Pancreas (tissue), 10 donors: Measurements from ENCODE around the gene RESP18. TPM values are rescaled to one million over a fixed set of nuclear protein-coding genes. Genes with fewer than 3 reads are reported as not detected.

Source experiments
- ATAC-seq, 4 donors: fragments of 200-7000 bp; cut with Tn5 transposase; one replicate each; pipeline versions ENCODE4 v1.8.0 to v1.9.1; 2020; ENCODE audit warnings: mild to moderate bottlenecking in 4 of 4, moderate library complexity in 4 of 4
- DNase-seq, 6 donors: peaks; one replicate each; pipeline ENCODE4 v3.0.0-alpha.2; 2020
- FAIRE-seq: peaks from 2 replicates; lab custom pipeline; 2012; peaks lifted over from hg19 to GRCh38; lab: Jason Lieb, UNC
- H3K27ac ChIP-seq, 4 donors: fragments of 200-600 bp; sonication (generic); 1 replicate in 3 of 4; 2 replicates in 1 of 4; pipeline versions ENCODE4 v1.5.0 to v1.8.0; 2020
- H3K27me3 ChIP-seq, 4 donors: fragments of 200-600 bp; one replicate each; pipeline ENCODE4 v1.8.0; 2021
- H3K36me3 ChIP-seq, 3 donors: fragments of 200-600 bp; sonication (generic) in 1 of 3; one replicate each; pipeline versions ENCODE4 v1.5.0 to v1.8.0; 2020 to 2021
- H3K4me1 ChIP-seq, 3 donors: fragments of 200-600 bp; one replicate each; pipeline ENCODE4 v1.8.0; 2021
- H3K4me3 ChIP-seq, 4 donors: fragments of 200-600 bp; sonication (generic) in 2 of 4; one replicate each; pipeline versions ENCODE4 v1.5.0 to v1.8.0; 2020 to 2021
- H3K9me3 ChIP-seq, 4 donors: fragments of 200-600 bp; one replicate each; pipeline ENCODE4 v1.8.0; 2021
- CTCF ChIP-seq, 4 donors: fragments of 200-600 bp; sonication (generic) in 3 of 4; IDR thresholded peaks; one replicate each; pipeline versions ENCODE4 v1.5.0 to v1.8.0; 2021; ENCODE audit warnings: antibody characterized with exemption in 4 of 4
- WGBS, 2 donors: extraction: QIAGEN DNeasy Blood & Tissue Kit; methylation state at CpG; one replicate each; pipeline ENCODE4 v1.1.7; 2013; 5-methylcytosine and 5-hydroxymethylcytosine counted together
- intact Hi-C, 3 donors: fragments of 100-400 bp; cut with DNase I; formaldehyde crosslinking; loops; one replicate each; pipeline versions ENCODE4 v1.11.1 to v1.14.2; 2022
- polyA plus RNA-seq, 2 donors: library from polyadenylated mRNA; stranded (reverse); fragments of 200-250 nt; gene quantifications; one replicate each; pipeline ENCODE4 v1.2.3, GENCODE V29; 2013
- total RNA-seq, 6 donors: library from RNA; stranded (reverse); fragmentation: NEBNext Ultra II Directional in 4 of 6; extraction: Animal tissue kit (Norgen Biotek cat#: 25700) in 4 of 6; gene quantifications; one replicate each; pipeline versions ENCODE4 v1.2.1 to v1.2.4, GENCODE V29; 2021 to 2023
- donor health status: healthy with polysubstance abuse.
- donor health status: DM: no; HTN: no; CAD: no; lungs with moderate emphysema.
- donor health status: DM: no; HTN: no; CAD: no.
- donor health status: control.
- donor health status: control.
- donor health status: Bipolar disorder and iron deficiency.
- donor health status: DM: yes; HTN: yes; CAD: no.
- donor health status: DM: no; HTN: no; CAD: no.
- donor health status: DM: no; HTN: no; CAD: no.
- donor health status: DM: yes; HTN: yes; CAD: no.

Gene RESP18
- total and polyA plus RNA-seq, 8 donors, result 0.16 TPM; not detected in 7

DNA sequence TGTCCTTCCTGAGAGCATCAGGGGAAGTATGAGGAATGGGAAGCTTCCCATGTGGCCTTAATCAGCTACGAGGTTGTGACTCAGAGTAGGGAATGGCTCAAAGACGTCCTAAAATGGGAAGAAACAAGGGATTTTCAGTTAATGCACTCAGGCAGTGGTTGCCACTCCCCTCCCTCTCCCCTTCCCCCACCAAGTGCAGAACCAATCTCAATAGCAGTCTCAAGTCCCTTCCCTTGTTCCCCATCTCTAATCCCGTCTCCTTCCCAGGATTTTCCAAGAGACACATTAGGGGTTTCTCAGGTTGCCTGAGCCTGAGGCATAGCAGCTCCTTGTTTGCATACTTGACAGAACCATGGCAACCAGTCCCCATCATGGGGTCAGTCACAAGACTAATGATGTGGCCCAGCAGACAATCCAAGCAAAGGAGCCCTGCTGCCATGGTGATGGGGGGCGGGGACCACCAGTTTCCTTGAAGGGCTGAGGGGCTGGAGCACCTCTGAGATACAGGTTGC, 18.2 kb upstream of the RESP18 start:
- WGBS, 2 donors, result 47 to 61% methylated on average over 4 of the region's 4 CpGs
- no peak overlapping the region for H3K27ac ChIP-seq
- DNase-seq (no peak), ATAC-seq (peak in 2 of 4 donors; percentile 49 to 63), FAIRE-seq (no peak)
- no peaks in the 10 kb centered on the region for H3K9me3 ChIP-seq
- no peaks in the 10 kb centered on the region for H3K27me3 ChIP-seq
- no peaks in the 10 kb centered on the region for H3K36me3 ChIP-seq
- H3K4me3 ChIP-seq, result no peak overlapping the region
- TF ChIP-seq CTCF (IDR thresholded peaks at IDR 0.05), result no peak
- H3K4me1 ChIP-seq, result no peaks in the 10 kb centered on the region
- intact Hi-C loops, result no loop called here

DNA sequence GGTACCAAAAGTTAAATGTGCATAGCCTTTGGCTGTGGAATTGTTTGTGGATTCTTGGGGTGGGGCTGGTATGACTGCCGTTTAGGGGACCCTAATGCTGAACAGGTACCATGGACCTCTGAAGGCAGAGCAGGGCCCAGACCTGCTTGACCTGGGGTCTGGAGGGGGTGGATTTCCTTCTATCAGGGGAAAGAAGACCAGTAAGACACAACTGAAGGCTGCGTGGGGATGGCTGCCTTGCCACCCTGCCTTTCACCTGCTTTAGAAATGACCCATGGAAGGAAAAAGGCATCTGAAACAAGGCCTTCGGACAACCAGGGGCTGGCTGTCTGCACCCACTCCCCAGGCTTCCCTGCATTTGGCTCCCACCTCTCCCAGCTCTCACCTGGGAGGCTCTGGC, 17.7 kb upstream of the RESP18 start:
- ATAC-seq (no peak), DNase-seq (no peak), FAIRE-seq (no peak)
- H3K27me3 ChIP-seq, result no peaks in the 10 kb centered on the region
- H3K4me1 ChIP-seq, result no peaks in the 10 kb centered on the region
- H3K9me3 ChIP-seq, result no peaks in the 10 kb centered on the region
- intact Hi-C loops, result no loop called here
- H3K27ac ChIP-seq, result no peak overlapping the region
- no peak for TF ChIP-seq CTCF (IDR thresholded peaks at IDR 0.05)
- no peaks in the 10 kb centered on the region for H3K36me3 ChIP-seq
- H3K4me3 ChIP-seq, result no peak overlapping the region
- WGBS, 2 donors, result 50 to 52% methylated on average over 3 of the region's 3 CpGs

DNA sequence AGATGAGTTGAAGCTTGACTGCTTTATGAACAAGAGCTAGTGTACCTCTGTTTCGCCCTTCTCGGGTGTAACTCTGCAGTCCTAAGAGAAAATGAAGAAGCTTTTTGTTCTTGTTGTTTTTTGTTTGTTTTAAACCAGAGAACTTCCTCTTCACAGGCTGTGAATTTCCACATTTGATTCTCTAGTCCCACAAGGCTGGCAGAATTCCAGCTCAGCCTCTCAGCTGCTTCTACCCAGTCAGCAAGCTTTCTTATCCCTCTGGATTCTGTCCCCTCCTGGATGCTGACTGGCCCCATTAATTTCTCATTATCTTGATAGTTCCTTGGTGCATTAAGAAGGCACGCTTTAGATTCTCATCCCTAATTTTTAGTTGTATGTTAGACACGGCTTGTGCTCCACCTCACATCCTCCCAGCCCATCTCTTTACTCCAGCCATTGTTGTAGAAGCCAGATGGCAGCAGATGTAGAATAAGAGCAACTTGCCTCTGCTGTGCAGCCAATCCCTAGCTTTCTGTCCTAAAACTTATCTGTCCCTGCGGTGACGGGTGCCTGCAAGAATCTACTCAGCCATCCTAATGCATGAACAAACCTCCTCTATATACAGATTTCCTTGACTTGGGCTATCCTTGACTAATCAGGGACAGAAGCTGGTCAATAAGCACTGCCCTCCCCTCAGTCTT, 12.3 kb upstream of the RESP18 start:
- DNase-seq, result peak in 2 of 6 donors; percentile 34 to 61
- peak in 3 of 4 donors; percentile 48 to 70 (median 51) for ATAC-seq

GRCh38 chr2:219335373-219335786, 2.8 kb upstream of the RESP18 start:
- peak in 2 of 4 donors; percentile 16 to 42 for ATAC-seq
- H3K36me3 ChIP-seq, result no peaks in the 10 kb centered on the region
- H3K9me3 ChIP-seq, result no peaks in the 10 kb centered on the region
- no peak for DNase-seq
- H3K4me1 ChIP-seq, result no peaks in the 10 kb centered on the region
- peaks cover 0 to 24% (median 3%) of the 10 kb centered on the region in 4 donors for H3K27me3 ChIP-seq
- WGBS, 2 donors, result 34 to 35% methylated on average over 5 of the region's 5 CpGs
- TF ChIP-seq CTCF (IDR thresholded peaks at IDR 0.05), result no peak
- intact Hi-C loops, result no loop called here
- H3K4me3 ChIP-seq, result no peak overlapping the region
- FAIRE-seq, result no peak
- no peak overlapping the region for H3K27ac ChIP-seq

More for the DNA sequence above, 12.3 kb upstream of the RESP18 start:
- WGBS, 2 donors, result 57 to 59% methylated on average over 6 of the region's 6 CpGs
- Histone ChIP-seq H3K9me3 (no peaks in the 10 kb centered on the region), H3K27ac (no peak overlapping the region), H3K4me3 (no peak overlapping the region), H3K27me3 (no peaks in the 10 kb centered on the region), H3K36me3 (no peaks in the 10 kb centered on the region), H3K4me1 (no peaks in the 10 kb centered on the region)
- no peak for TF ChIP-seq CTCF (IDR thresholded peaks at IDR 0.05)
- intact Hi-C loops, result no loop called here
- FAIRE-seq, result no peak

- no peak for ATAC-seq
- FAIRE-seq, result no peak
- H3K36me3 ChIP-seq, result no peaks in the 10 kb centered on the region
- H3K4me3 ChIP-seq, result no peak overlapping the region
- TF ChIP-seq CTCF (IDR thresholded peaks at IDR 0.05), result no peak
- 91 to 96% methylated on average over 2 of the region's 2 CpGs for WGBS, 2 donors
- H3K9me3 ChIP-seq, result no peaks in the 10 kb centered on the region
- H3K27ac ChIP-seq, result no peak overlapping the region
- intact Hi-C loops, result no loop called here
- DNase-seq, result no peak
- peaks cover 0 to 24% (median 3%) of the 10 kb centered on the region in 4 donors for H3K27me3 ChIP-seq
- H3K4me1 ChIP-seq, result no peaks in the 10 kb centered on the region
Observed at GRCh38 chr2:219334076-219334475, 1.5 kb upstream of the RESP18 start.
